Retina (tissue), 1 donor: ENCODE measurements around the gene SLC51B.
A peak's percentile ranks its signal among the peaks of the same experiment; 100 is the strongest.
"Not testable (repeated sequence)": the region's sequence is repeated elsewhere in the genome, so short reads cannot be mapped to it uniquely, and the experiment has no call there.

Experiments
- DNase-seq: peaks from one replicate; pipeline ENCODE4 v3.0.0-alpha.2; 2016

The SLC51B gene

DNA sequence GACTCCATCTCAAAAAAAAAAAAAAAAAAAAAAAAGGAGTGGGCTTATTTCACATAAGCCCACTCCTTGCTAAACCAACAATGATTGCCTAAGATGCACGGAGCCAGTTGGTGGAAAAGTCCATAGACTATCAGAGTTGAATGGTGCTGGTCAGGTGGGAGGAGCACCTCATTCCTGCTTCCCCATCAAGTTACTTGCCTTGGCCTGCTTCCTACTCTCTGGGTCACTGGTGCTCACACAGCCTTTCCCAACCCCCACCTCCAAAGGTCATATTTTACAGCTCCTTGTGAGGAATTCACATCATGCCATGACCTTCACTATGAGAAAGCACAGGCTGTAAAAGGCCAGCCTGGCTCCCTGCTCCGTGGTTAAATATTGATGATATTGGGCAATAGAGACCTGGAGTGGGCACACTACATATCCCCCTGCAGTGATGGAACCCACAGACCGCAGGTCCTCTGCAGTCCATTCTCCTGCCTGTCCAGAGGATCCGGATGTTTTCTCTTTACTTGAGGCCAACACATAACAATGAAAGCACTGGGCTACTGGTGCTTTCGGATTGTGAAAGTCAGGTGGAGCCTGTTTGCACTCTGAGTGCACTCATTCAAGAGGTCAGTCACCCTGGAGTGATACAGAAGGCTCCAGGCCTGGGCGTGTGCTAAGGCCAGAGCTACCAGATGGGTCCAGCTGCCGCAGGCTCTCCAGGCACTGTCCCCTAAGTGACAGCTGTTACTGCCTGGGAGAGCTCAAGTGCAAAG is at the start of gene SLC51B:
SLC51B (plus strand) TSS at position 664 of the 758 bp plus-strand sequence. CDS start 4,618 bp downstream, outside the sequence.
- DNase-seq = peak; percentile 58

DNA sequence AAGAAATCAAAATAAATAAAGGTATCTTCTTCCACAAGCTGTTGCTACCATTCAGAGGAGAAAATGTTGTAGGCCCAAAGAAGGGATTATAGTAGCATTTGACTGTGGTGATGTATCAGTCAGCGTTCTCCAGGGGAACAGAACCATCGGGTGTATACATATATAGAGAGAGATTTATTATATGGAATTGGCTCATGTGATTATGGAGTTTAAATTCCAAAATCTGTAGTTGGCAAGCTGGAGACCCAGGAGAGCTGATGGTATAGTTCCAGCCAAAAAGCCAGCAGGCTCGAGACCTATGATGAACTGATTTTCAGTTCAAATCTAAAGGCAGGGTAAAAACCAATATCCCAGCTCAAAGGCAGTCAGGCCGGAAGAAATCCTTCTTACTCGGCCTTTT is 48.1 kb upstream of the SLC51B start:
- no peak for DNase-seq

DNA sequence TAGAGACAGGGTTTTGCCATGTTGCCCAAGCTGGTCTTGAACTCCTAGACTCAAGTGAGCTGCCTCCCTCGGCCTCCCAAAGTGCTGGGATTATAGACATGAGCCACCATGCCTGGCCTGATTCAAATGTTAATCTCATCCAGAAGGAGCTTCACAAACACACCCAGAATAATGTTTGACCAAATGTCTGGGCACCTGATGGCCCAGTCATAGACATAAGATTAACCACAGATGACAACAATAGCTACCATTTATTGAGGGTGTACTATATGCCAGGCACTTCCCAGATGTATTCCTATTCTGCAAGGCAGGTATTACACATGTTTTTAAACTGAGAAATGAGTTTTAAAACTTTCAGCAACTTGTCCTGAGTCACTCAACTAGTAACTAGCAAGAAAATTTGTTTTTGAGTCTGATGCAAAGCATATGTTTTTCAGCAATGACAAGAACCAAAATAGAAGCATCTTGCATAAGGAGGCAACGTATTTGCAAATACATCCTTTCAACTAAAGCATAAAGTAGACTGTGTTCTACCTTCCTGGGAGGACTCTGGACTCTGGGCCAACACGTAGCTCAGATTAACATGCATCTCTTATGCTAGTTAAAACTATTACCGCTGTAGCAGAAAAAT is 47.3 kb upstream of the SLC51B start:
- no peak for DNase-seq

DNA sequence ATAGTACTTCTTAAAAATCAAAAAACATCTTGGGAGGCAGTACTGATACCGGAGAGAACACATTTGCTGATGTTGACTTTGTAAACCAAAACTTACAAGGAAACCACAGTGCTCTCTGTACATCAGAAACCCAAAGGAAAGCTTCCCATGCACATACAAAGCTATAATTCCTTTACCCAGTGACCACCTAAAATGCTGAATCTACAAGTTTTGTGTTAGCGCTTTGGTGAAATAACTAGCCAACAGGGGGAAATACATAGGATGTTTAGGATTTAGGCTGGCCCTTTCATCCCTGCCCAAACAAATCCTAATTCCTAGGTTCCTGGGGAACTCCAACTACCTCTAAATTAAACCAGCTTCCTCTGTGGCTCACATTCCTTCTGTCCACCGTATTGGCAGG is 40.2 kb upstream of the SLC51B start:
- DNase-seq = no peak

DNA sequence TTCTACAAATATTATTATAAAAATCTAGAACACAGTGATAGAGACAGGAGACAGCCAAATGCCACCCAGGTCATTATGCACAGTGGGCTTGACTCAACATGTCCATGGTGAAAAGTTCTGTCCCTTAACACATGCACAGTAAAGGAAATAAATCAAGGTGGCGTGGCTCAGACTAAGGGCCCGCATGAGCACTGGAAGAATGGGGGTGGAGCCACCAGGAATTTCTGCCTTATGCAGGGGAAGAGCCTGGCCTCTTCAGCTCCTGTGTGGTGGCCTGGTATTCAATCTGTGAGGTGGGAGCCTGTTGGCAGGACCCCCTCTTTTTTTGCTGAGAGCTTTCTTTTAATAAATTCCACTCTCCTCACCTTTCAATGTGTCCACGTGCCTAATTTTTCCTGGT is 38.3 kb upstream of the SLC51B start:
- DNase-seq = no peak

DNA sequence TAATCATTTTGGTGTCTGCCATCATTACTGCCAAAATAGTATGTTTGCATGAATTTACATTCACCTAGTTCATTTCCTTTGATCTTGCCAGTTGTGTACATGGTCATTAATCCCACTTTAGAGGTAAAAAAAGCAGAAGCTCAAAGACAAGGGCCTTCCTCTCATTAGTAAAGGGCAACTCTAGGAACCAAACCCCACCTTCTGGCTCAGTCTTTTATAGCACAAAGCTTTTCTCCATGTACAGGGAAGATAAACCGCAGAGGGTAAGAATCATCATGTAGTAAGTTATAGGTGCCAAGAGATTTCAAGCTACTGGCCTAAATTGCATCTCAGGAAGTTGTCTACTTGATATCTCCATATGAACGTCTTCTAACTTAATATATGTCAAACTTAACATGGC is 36.2 kb upstream of the SLC51B start:
- no peak for DNase-seq

DNA sequence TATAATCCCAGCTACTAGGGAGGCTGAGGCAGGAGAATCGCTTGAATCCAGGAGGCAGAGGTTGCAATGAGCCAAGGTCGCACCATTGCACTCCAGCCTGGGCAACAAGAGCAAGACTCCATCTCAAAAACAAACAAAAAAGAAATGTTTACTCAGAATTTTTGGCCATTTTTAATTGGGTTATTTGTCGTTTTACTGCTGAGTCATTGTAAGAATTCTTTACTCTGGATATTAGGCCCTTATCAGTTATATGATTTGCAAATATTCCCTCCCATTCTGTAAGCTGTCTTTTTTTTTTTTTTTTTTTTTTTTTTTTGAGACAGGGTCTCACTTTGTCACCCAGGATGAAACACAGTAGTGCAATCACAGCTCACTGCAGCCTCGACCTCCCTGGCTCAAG is 34.0 kb upstream of the SLC51B start:
- DNase-seq = not testable (repeated sequence)

DNA sequence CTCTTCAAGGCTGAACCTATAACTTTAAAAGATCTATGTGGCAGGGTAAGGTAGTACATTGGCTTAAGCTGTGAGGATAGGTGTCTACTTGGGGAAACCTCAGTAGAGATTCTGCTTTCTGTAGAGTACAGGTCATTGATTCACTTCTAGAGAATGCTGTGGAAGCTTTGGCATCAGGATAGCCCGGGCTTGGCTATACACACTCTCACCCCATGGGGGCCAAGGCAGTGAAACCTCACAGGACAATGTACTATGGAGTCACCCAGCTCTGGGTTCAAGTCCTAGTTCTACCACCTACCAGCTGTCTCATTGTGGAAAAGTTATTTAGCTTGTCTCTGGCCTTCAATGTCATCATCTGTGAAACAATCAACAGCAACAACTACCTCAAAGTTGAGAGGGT is 24.8 kb upstream of the SLC51B start:
- no peak for DNase-seq

DNA sequence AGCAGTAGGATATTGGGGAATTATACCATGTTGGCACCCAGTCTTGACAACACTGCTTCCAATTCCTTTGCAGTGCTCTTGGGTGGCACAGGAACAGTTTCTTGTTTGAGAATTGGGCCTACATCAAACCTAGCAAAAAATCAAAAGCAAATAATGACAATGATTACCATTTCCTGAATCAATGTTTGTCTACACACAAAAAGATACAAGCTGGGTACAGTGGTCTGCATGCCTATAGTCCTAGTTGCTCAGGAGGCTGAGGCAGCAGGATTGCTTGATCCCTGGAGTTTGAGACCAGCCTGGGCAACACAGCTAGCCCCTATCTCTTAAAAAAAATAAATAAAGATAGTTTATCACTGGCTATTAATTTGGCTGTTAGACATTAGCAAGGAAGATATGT is 23.7 kb upstream of the SLC51B start:
- DNase-seq = no peak

DNA sequence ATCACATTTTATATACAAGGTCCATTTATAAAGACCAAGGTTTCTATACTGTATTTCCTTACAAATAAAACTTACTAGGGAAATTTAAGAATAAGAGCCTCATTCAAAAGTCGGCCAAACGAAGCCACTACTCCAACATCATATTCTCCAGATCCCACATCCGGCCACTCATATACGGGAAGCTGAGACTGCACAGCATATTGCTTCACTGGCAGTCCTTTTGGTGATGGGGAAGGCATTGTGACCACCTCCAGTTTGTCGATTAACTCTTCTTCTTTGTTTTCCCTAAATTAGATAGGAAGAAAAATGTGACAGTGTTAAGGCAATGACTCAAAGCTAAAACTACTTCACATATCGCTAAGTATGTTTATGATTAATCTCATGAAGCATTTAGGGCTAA is 18.4 kb upstream of the SLC51B start:
- no peak for DNase-seq

DNA sequence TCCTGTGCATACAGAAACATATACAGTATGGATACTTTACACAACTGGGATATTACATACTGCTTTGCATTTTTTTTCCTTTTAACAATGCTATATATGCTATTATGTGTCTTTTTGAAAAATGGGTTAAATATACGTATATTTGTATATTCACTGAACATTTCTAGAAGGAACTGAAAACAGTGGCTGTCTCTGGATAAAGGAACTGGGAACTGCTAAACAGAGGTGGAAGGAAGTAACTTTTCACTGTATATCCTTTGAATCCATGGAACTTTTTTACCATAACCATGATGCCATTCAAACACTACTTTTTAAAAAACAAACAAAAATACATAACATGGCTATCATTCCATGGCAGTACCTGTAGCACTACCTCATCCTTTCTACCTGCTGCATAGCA is 17.6 kb upstream of the SLC51B start:
- no peak for DNase-seq

DNA sequence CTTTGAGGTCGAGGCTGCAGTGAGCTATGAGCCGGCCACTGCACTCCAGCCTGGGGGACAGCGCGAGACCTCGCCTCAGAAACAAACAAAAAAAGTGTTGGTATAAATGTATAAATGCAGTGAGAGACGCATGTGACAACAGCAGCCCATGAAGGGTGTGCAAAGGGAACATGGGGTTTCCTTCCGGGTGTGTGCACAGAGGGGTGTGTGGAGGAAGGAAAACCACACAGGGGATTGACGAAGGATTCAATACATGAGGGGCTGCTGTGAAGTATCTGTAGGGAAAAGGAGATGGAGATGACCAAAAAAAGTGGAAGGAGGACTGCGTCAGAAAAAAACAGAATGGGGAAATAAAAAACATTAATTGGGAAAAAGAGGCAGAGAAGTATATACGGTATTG is 16.8 kb upstream of the SLC51B start:
- no peak for DNase-seq

DNA sequence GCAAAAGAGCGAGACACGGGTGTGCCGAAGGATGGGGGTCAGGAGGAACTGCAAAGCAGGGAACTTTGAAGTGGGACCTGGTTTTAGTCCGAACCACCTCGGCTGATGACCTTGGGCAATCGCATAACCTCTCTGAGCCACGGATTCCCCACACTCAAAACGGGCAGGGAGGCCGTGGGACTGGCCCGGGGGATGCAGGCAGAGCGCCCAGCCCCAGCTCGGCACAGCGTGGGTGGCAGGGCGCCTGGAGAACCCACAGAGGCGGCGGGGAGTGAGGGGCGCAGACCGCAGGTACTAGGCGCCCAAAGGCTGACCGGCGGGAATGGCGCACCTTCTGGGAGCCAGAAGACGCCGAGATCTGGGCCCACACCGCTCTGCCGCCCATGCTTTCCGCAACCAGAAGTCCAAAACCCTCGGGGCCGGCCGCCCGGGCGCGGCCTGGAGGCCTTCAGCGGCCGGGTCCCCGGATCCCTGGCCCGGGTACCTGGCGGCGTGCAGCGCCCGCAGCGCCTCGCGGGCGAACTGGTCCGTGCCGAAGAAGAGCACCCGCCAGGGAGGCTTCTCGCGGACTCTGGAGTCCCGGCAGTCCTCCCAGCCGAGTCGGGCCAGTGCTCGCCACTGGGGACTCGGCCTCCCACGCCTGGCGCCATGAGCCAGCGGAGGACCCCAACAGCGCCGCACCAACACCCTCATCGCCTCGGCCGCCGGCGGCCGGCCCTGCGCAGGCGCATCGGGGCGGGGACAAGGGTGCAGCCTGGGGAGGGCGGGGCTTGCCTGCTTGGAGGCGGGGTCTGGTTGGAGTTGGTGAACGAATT is 16.1 kb upstream of the SLC51B start, which contains the start of gene MTFMT:
MTFMT (minus strand) TSS at position 719 of the 815 bp plus-strand sequence; CDS start at position 693, 26 bp downstream.
- DNase-seq = peak; percentile 92

DNA sequence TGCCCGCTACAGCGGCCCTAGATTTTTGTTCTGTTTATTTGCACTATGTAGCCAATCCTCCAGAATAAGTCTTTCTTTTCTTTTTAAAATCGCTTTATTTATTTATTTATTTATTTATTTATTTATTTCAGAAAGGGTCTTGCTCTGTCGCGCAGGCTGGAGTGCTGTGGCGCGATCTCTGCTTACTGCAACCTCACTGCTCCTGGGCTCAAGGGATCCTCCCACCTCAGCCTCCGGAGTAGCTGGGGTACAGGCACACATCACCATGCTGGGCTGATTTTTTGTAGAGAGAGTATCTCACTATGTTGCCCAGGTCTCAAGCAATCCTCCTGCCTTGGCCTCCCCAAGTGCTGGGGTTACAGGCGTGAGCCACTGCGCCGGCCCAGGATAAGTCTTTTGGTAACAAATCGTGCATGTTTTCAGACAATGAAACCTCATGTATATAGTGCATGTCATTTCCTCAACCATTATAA is 15.4 kb upstream of the SLC51B start:
- DNase-seq = no peak

DNA sequence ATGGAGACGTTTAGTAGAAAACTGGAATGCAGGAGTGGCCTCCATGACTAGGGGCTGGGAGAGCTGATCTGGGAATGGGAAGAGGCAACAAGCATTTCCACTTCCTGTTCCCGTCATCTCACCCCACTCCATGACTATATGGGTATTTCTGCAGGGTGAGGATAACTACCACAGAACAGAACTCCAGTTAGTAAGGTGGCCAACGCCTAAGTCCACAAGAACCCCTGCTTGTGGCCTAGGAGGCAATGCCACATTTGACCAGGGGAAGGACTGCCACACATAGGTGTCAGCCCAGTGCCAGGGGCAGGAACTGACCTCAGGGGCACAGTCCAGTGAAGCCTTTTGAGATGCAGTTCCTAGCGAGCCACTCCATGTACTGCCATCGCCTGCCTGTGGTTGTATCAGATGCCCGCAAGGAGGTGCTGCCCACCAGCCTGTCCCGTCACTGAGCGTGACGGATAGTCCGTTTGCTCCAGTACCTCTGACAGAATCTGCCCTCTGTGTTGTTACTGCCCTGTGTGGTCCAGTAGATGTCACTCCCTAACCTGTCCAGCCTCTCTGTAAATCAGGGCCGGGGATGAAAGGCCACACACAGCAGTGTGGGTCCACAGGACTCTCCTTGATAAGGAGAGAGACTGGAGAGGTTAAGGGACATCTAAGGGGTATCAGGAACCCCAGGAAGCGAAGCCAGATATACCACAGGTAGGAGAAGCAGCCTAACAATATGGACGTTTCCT is 12.2 kb upstream of the SLC51B start:
- peak; percentile 74 for DNase-seq

DNA sequence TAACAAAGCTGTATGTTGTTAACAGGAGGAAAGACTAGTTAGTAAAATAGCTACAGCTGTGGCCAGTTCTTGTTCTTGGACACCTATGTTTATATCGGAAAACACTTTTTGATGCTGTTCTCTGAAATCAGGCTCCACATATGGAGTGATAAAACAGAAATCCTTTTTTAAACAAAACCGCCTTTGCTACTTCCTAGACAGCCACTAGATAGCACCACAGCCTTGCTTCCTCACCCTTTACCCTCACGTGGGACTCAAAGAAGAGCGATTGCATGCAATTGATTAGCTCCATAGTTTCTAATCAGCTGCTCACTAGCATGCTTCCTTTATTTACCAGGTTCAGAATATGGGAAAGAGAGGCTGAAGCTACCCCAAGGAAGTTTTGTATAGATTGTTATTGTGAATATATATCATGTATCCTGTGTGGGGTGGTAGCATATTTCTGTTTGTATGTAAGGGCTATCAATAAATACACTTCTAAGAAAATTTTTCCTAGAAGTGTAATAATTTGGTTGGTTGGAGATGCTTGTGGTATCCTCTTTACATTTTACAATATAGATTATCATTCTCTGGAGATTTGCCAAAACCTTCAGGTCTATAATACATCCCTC is 11.4 kb upstream of the SLC51B start:
- peak; percentile 48 for DNase-seq

DNA sequence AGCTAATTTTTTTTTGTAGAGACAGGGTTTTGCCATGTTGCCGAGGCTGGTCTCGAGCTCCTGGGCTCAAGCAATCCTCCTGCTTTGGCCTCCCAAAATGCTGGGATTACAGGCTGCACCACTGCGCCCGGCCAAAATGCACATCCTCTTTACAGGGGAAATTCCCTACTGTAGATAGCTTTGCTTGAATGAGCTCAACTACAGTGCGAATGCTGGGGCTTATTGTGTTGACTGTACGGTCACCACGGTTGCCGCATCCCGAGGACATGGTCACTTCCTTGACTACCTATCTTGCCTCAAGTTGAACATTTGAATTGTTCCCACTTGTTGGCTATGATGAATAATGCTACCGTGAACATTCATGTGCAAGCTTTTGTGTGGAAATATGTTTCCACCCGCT is 10.5 kb upstream of the SLC51B start:
- DNase-seq = no peak

DNA sequence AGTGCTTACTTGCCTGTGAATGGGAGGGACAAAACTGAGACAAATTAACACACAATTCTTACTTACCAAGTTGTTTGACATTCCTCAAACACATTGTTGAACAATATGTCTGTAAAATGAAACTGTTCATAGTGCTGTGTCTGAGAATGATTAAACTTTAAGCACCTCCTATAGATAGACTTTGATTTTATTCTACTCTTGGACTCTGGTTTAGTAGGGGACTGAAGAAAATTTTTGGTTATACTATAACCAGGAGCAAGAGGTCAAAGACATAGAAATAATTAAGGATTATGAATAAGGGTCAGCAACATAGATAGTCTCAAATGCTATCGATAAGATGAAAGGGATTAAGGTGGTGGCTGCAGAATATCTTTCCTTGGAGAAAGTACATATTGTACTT is 7.9 kb upstream of the SLC51B start:
- DNase-seq = no peak

DNA sequence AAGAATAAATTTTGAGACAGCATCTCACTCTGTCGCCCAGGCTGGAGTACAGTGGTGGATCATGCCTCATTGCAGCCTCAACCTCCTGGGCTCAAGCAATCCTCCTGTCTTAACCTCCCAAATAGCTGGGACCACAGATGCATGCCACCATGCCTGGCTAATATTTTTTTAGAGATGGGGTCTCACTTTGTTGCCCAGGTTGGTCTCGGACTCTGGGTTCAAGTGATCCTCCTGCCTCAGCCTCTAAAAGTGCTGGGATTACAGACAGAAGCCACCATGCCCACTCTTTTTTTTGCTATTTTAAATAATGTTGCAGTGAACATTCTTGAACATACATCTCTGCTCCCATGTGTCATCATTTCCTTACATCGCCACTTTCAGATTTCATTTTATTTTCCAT is 6.8 kb upstream of the SLC51B start:
- DNase-seq = no peak

DNA sequence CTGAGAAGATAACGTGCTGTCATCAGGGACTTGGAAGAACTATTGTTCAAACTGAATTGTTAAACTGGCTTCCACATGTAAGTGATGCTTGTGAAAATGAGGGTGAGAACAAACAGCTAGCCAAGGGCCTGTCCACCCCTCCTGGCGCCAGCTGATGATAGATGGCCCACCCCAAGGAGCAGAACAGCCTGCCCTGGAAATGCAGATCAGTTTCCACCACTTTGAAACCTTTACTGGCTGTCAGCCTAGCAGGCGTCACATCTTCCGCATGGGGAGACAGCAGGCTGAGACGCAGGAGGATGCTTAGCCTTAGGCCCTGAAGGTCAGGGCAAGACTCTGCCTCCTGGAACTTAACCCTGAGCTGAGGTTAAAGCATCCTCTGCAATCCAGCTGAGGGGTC is 6.4 kb upstream of the SLC51B start:
- peak; percentile 26 for DNase-seq

DNA sequence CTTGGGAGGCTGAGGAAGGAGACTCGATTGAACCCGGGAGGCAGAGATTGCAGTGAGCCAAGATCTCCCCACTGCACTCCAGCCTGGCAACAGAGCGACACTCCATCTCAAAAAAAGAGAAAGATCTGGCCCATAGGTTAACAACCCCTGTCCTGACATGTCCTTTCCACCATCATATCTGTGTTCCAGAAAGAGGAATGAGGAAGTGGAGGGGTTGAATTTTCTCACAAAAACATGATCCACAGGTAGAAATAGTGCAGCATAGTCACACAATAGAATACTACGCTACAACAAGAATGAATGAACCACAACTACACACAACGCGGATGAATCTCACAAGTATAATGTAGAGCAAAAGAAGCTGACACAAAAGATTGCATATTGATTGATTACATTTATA is 4.7 kb upstream of the SLC51B start:
- no peak for DNase-seq

DNA sequence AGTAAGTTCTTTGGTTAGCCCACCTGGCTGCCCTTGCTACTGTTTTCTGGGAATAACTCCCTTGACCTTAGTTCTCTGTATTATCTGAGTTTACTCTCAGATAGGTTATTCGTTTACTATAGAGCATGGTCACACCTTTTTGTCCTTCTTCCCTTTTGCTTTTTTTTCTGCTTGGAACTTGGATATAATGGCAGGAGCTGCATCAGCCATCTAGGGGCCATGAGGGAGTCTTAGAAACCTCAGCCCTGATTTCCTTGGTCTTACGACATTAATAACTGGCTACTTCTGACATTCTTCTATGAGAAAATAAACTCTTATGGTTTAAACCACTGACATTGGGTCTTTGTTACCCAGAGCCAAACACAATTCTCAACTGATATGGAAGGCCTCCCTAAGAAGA is 3.4 kb upstream of the SLC51B start:
- DNase-seq = no peak
